Stimulated activated CD4-positive, alpha-beta T cell treated with anti-CD3 and anti-CD28 coated beads, Interleukin-2, amount 100 ng/mL, for 48 hours (primary cell): ENCODE data around the gene SLC4A5.
"Not testable (repeated sequence)": the region's sequence is repeated elsewhere in the genome, so short reads cannot be mapped to it uniquely, and the experiment has no call there.

Experiments used
- DNase-seq, 2 donors: peaks; one replicate each; pipeline ENCODE4 v3.0.0-alpha.2; 2020

SLC4A5 gene

GRCh38 chr2:74364533-74365505, 21.6 kb upstream of the SLC4A5 start:
- no peak for DNase-seq

DNA sequence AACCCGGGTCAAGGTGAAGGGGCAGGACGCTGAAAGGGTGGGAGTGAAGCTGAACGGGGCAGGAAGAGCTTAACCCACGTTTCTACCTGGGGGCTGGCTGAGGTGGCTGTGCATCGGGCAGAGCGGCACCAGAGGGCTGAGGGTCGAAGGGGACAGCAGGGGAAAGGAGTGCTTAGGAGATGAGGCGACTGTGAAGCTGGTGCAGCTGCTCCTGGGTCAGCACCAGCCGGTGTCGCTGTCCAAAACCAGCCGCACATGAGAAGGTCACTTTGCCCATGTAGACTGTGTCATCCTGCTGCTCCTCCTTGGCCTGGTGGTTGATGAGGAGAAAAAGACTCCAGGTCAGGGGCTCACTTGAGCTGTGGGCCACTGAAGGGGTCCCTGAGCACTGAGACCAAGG, 18.1 kb upstream of the SLC4A5 start:
- no peak for DNase-seq

- no peak for DNase-seq
Measured at GRCh38 chr2:74357627-74358026, 14.4 kb upstream of the SLC4A5 start.

DNA sequence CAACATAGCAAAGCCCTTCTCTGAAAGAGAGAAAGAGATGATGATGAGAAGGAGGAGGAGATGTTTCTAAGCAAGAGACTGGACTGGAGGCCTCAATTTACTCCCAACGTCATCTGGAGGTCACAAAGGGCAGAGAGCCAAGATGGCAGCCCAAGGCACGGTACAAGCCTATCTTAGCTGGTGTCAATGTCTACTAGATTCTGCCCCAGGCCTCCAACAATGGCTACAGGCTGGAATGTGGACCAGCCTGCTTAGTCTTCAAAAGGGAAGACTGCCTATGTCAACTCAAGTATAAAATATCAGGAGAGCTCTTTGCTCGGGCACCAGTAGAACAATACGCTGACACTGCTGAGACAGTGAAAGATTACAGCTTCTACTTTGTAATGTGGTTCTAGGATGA, 6.7 kb upstream of the SLC4A5 start:
- no peak for DNase-seq

GRCh38 chr2:74347742-74348141, 4.5 kb upstream of the SLC4A5 start:
- no peak for DNase-seq

DNA sequence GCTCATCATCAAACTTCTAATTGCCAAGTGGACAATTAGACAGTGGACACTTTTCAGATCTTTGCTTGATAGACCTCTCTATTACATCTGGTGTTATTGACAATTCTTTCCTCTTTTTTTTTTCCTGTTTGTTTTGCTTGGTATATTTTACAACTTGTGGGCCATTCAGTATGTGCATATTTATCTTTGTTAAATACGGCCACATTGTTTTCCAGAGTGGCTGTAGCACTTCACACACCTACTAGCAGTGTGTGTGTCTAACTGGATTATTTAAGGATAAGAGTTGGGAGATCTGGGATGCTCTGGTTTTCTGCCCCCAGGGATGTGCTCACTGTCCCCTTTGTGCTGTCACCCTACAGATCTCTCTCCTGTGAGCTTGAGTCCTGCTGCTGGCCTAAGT, 4.1 kb upstream of the SLC4A5 start:
- DNase-seq: no peak

DNA sequence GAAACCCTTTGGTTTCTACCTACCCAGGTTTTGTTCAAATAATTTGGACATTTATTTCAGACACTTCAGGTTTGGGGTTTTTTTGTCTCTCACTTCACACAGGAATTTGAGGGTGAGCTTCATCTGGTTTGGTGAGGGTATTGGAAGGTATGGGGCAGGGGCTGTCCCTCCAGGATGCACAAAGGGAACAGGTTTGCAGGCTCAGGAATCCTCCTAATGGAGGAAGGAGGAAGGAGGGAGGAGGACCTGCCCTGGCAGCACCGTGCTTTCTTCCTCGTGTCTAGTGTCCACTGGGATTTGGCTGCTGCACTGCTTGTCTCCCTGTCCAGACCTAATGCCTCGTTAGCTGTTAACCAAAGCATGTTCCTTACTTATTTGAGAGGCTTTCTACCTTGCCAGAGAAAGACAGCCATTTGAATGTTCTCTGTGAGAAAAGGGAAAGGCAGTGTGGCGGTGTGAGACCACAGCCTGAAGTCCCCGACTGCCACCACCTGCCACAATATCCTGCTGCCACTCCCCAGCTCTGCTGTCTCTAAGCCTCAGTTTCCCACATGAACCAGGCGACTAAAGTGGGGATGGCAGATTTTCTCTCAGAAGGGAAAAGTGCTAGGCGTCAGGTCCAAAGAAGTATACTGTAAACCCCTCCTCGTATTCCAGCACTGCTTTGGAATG, 2.2 kb upstream of the SLC4A5 start:
- DNase-seq: no peak

GRCh38 chr2:74336227-74336626, 7.0 kb downstream of the SLC4A5 start:
- DNase-seq: not testable (repeated sequence)

DNA sequence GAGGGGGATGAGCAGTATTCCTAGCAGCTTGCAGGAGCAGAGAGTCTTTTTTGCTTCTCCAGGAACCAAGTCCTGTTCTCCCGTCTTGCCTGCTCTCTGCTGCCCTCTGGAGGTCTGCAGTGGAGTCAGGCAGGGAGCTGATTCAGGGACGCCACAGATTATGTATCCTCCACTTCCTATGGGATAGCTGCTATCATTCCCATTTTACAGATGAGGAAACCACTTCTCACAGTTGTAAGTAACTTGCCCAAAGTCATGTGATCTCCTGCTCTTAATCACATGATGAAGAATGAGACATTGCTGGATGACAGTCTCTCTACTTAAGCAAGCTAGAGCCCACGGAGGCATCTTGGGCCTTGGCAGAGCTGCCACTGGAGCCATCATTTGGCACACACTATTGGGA, 8.3 kb downstream of the SLC4A5 start:
- DNase-seq: peak; percentile 79 to 80

GRCh38 chr2:74333896-74334586, 9.2 kb downstream of the SLC4A5 start:
- no peak for DNase-seq

GRCh38 chr2:74333175-74333574, 10.0 kb downstream of the SLC4A5 start:
- DNase-seq: no peak

GRCh38 chr2:74332550-74333174, 10.6 kb downstream of the SLC4A5 start:
- DNase-seq: no peak

DNA sequence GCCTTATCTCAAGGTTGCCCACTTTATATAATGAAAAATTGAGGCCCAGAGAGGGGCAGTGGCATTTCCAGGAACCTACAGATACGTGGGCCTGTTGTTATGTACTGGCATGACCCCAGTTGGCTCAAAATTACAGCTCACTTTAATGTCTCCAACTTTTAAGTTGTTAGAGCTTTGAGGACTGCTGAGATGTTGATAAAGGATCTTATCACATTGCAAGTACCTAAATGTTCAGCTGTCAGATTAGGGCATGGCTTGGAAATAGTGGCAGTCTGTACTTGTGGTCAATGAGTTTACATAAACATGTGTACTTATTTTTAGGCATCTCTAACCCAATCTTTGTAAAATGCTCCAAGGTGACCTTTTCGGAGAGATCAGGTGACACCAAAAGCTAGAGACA, 14.6 kb downstream of the SLC4A5 start:
- DNase-seq: no peak

DNA sequence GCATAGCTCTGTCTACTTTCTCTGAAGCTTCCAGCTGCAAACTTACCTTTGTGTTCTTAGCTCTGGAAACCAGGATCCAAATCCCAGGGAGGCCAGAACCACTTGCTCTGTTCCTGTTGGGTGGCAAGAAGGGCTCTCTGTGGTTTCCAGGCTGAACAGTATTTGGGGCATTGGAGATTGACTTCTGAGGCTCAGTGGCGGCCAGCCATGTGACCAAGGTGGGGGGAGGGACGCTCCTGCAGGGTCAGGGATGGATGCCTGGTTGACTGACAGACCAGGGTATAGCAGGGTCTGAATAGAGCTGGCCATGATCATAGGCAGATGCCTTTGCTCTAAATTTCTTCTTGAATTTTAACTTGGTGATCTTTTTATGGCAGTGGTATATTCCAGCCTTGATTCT, 15.1 kb downstream of the SLC4A5 start:
- DNase-seq: no peak

DNA sequence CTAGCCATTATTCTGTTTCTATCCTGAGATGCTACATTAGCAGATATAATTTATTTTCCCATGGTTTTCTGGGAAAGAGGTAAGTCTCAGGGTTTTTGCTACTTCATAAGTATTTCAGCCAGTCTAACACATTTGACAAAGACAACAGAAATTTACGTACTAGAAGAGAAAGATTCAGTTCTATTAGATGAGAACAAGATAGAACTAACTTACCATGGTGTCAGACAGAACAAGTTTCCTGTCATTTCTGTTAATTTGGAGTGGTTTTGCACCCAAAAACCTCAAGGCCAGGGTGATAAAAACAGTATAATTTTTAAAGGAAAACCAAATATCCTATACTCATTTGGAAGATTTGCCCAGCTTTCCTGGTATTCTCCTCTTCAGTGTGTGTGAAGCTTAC, 15.6 kb downstream of the SLC4A5 start:
- no peak for DNase-seq

GRCh38 chr2:74327199-74327598, 16.0 kb downstream of the SLC4A5 start:
- no peak for DNase-seq

GRCh38 chr2:74325815-74326214, 17.4 kb downstream of the SLC4A5 start:
- no peak for DNase-seq

- DNase-seq: no peak
Measured at GRCh38 chr2:74321737-74322136, 21.5 kb downstream of the SLC4A5 start.

DNA sequence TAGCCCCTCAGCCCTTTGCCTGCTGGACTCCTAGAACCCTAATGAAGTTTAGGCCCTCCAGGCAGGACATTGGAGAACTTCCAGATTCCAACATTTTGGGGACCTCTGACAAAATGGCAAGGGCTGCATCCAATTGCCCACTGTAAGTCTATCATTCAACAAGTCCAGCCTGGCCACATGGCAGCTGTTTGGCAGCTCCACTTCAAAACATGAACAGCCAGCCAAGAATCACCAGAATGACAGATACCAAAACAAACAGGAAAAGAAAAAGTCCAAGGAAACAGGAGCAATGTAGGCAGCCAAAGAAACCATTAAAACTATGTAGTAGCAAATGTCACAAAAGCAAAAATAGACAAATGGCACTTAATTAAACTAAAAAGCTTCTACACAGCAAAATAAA, 25.5 kb downstream of the SLC4A5 start:
- DNase-seq: no peak

GRCh38 chr2:74316627-74317295, 26.5 kb downstream of the SLC4A5 start:
- DNase-seq: no peak

DNA sequence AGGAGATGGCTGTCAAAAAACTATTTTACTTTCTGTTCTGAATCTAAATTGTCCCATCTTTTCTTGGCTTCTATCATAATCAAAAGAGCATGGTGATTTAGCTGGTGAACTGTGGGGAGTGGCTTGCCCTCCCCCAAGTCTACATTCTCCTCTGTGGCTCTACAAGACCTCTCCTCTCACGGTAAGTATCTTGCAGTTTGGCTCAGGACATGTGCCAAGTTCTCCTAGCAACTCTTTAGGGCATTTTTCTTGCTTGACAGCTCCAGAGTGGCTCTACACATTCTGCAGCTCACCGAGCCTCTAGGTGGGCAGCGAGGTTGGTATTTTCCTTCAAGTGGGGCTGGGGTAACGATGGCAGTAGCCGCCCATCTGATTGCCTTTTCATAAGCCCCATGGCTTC, 29.1 kb downstream of the SLC4A5 start:
- no peak for DNase-seq

- DNase-seq: no peak
Measured at GRCh38 chr2:74313497-74313896, 29.7 kb downstream of the SLC4A5 start.

DNA sequence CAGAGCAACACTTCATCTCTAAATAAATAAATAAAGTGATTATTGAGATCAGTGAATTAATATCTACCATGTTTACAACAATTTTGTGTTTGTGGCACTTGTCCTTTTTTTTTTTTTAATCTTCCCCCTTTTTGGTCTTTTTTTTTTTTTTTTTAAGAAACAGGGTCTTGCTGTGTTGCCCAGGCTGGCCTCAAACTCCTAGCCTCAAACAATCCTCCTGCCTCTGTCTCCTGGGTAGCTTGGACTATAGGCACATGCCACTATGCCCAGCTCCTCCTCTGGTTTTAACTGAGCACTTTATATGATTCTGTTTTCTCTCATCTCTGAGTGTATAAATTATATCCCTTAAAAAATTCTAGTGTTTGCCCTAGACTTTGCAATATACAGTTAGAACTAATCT, 30.3 kb downstream of the SLC4A5 start:
- no peak for DNase-seq
